Stimulated activated CD4-positive, alpha-beta T cell treated with anti-CD3 and anti-CD28 coated beads, Interleukin-4, amount 100 ng/mL, for 1 hour (primary cell): ENCODE measurements around the gene ZNF619.
"Not testable (repeated sequence)": the region's sequence is repeated elsewhere in the genome, so short reads cannot be mapped to it uniquely, and the experiment has no call there.

ENCODE experiments used
- DNase-seq: peaks from one replicate; pipeline ENCODE4 v3.0.0-alpha.2; 2020

ZNF619 gene

DNA sequence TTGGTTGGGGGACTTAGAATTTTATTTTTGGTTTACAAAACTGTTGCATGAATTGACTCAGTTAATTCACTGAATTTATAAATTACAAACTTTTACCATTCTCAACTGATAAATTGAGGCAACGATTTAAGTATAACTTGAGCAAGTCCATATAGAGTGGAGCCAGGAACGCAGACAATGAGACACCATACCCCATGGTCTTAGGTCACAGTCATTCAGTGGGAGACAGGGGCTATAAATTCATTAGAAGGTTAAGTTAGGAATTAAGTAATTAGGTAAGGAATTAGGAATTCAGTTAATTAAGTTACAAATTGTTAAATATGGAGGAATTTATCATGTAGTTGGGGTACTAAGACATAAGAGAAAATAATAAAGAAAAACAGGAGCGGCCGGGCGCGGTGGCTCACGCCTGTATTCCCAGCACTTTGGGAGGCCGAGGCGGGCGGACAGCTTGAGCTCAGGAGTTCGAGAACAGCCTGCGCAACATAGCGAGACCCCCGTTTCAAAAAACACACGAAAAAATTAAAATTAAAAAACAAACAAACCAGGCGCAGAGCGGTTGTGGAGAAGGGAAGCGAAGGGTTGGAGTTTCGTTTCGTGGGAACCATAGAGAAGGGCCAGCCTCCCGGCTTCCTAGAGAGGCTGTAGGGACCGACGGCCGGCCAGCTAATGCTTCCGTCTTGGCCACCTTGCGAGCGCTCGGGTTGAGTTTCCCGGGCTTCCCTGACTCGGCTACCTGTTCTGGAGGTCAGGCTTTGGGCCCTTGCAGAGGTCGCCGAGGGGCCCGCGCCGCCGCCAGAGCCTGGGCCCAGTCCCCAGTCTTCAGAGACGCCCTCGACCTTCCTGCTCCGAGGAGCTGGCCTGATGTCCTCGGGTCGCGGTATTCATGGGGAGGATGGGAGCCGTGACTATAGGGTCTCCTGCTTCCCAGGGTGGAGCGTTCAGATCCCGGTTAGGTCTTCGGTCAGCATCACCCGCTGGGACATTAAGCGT, at the start of gene ZNF619:
TSS of gene ZNF619 (plus strand) at position 645 of the 993 bp plus-strand sequence. CDS start 858 bp downstream, outside the sequence.
- peak; percentile 54 for DNase-seq

DNA sequence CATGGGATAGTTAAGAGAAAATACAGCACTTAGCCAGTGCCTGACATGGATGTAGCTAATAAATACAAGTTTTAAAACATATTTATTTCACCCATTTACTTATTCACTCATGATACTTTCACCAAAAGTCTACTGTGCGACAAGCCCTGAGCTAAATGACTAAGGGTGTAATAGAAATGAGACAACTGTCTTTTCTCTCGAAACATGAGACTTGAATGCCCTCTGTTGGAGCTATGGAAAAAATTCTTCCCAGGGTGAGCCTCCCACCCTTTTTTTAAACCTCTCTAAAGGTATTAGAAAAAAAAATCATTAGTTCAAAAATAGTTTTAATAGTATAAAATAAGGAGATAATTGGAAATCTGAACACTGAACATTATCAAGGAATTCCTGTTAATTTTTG, 44.1 kb upstream of the ZNF619 start:
- no peak for DNase-seq

DNA sequence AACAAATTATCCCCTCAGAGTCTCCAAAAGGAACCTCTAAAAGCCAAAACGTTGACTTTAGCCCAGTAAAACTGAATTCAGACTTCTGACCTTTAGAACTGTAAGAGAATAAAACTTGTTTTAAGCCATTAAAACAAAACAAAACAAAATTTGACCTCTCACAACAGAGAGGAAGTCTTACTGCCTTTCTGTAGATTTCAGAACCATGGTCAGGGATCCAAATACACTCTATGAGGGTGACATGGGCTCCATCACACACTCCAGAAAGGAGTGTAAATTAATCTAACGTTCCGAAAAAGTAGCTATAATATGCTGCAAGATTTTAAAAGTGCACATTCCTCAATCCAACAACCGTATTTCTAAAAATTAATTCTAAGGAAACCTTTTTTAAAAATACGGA, 39.0 kb upstream of the ZNF619 start:
- DNase-seq = no peak

DNA sequence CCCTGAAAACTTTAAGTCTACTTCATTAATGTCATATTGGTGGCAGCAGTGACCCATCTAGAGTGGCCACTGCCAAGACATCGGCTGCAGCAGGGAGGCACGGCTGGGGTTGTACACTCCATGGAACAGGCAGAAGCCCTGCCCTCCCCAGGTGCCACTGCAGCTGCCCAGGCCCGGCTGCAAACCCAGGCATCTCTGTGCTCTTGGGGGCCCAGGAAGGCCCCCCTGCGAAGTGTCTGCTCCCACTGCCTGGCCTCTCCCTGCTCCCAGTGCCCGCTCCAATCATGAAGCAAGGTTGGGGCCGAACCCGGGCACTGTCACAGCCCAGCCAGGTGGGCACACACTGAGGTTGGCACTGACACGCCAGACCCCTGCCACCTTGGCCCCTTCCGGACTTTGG, 31.9 kb upstream of the ZNF619 start:
- DNase-seq = no peak

DNA sequence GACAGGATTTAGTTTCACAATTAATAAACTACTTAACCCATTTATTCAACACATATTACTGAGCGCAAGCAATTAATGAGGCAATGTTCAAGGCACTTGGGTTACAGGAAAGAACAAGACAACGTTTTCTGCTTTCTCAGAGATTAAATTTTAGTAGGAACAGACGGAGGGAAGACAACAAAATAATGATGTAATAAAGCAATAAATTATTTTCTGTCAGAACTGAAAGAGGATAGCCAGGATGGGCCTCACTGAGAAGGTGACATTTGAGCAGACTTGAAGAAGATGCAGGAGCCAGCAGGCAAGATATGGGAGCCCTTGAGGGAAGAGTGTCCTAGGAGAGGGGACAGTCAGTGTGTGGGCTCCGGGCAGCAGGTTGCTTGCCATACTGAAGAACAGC, 31.0 kb upstream of the ZNF619 start:
- no peak for DNase-seq

DNA sequence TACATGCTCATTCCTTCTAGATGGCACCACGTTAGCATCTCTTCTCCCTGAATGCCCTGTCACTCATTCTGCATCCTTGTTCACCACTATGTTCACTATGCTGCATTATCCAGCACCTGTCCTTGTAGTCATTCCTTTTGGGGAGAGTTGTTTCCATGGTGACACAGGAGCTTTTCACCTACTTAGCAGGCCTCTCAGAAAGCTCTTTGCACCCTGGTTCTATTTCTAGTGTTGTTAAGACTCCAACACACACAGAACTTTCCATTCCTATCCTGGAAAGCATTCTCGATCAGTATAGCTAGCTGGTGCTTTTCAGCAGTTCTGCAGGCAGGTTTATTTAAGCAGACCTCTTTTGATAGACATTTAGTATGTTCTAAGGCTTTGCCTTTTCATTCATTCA, 26.5 kb upstream of the ZNF619 start:
- DNase-seq = no peak

DNA sequence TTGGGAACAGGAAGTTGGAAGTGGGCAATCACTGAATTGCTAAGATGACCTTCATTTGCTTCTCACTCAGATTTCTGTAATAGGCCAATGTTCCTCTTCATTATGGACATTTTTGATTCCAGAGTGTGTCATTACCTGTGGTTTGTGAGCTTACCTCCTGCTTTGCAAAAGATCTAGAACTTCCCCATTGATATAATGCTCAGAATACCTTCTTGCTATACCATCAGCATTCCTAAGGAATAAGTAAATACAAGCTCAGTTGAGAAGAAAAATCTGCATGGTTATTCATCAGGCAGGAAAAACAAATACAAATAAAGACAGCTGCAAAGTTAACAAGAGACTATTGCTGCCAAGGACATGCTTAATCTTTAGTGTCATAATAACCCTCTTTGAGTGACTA, 25.4 kb upstream of the ZNF619 start:
- DNase-seq = no peak

DNA sequence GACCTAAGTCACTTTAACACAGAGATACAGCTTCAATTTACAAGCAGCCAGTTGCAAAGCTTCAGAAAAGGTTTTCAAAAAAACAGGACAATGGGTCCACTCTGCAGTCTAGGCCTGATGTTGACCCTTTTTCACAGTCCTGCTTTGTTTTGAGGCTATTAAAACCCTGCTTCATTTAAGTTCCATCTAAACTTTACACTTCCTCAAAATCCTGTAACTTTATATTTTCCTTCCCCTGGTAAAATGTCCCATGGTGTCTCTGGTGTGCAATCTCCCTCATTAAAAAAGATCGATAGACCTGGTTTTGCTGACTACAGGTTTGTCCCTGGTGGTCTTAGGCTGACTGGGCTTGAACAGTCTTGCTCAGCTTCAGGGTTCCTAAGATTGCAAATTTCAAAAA, 24.9 kb upstream of the ZNF619 start:
- DNase-seq = no peak

DNA sequence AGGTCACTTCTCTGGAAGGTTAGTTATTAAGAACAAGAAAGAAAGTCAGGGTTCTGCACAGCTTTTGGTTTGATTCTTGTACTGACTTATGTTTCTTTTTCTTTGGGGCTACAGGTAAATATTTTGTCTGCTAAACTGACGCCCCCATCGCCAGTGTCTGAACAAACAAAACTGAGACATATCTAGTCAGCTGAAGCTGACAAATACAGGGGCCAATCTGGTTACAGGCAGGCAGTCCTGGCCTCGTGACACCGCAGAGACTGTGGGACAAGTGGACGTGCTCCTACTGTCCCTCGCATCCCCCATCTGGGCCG, 24.4 kb upstream of the ZNF619 start:
- DNase-seq = no peak

DNA sequence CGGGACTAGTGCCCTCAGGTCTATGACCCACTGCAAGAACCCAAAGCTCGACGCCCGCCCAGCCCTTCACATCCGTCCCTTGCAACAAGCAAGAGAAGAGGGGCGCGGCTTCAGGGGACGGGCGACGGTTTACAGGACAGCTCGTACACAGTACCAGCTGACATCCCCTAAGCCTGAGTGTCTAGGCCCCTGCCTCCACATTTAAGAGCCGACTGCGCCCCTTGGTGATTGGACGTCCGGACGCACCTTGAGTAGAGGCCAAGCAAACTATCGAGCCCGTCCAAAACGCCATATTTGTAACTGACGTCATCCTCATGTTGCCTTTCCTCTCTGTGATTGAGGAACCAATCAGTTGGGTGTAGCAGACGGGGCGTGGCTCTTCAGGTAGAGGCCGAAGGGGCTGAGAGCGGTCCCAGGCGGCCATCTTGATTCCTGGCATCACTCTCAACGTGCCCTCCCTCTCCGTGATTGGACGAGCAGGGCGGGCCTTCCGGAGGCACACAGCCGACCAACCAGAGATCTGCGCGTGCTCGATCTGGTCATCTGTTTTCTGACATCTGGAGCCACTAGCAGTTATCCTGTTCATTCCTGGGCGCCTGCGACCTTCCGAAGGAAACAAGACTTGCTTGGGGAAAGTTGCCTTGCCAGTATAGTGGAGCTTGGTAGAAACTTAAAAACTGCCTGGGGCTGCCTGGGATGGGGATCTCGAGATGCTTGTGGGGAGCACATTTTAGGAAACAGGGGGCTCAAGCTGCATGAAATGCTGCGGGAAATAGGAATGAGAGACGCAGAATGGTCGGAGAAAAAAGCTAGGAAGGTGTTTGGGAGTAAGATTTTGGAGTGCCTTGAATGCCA, 23.8 kb upstream of the ZNF619 start:
- peak; percentile 94 for DNase-seq

DNA sequence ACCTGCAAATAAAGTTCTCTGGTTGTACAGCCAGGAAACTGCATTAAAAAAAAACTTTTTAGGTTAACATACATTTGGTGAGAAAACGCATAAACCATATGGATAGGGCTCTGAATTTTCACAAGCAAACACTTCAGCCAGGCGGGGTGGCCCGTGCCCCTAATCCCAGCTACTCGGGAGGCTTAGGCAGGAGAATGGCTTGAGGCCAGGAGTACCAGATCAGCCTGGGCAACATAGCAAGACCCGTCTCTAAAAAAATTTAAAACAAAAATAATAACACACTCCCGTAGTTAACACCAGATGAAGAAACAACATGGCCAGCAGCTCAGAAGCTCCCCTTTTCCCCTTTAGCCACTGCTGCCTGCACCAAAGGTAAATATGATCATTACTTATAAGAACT, 23.0 kb upstream of the ZNF619 start:
- no peak for DNase-seq

DNA sequence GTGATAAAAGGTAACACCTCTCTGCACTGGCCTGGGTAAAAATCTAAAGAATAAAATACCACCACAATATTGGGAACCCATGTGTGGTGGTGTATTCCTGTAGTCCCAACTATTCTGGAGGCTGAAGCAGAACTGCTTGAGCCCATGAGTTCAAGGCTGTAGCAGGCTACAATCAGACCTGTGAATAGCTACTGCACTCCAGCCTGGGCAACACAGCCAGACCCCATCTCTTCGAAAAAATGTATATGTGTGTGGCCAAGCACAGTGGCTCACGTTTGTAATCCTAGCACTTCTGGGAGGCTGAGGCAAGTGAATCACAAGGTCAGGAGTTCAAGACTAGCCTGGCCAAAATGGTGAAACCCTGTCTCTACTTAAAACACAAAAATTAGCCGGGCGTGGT, 21.6 kb upstream of the ZNF619 start:
- no peak for DNase-seq

DNA sequence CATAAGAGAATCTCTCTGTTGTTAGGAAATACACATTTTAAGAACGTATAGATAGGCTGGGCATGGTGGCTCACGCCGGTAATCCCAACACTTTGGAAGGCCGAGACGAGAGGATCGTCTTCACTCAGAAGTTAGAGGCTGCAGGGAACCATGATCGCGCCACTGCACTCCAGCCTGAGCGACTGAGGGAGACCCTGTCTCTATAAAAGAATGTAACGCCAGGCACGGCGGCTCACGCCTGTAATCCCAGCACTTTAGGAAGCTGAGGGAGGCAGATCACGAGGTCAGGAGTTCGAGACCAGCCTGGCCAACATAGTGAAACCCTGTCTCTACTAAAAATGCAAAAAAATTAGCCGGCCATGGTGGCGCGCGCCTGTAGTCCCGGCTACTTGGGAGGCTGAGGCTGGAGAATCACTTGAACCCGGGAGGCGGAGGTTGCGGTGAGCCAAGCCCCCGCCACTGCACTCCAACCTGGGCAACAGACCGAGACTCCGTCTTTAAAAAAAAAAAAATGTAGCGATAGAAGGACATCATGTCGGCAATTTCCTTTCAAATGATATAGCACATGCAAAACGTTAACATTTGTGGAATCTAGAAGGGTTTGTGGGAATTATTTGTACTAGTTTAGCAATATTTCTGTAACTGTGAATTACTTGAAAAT, 20.5 kb upstream of the ZNF619 start:
- no peak for DNase-seq

DNA sequence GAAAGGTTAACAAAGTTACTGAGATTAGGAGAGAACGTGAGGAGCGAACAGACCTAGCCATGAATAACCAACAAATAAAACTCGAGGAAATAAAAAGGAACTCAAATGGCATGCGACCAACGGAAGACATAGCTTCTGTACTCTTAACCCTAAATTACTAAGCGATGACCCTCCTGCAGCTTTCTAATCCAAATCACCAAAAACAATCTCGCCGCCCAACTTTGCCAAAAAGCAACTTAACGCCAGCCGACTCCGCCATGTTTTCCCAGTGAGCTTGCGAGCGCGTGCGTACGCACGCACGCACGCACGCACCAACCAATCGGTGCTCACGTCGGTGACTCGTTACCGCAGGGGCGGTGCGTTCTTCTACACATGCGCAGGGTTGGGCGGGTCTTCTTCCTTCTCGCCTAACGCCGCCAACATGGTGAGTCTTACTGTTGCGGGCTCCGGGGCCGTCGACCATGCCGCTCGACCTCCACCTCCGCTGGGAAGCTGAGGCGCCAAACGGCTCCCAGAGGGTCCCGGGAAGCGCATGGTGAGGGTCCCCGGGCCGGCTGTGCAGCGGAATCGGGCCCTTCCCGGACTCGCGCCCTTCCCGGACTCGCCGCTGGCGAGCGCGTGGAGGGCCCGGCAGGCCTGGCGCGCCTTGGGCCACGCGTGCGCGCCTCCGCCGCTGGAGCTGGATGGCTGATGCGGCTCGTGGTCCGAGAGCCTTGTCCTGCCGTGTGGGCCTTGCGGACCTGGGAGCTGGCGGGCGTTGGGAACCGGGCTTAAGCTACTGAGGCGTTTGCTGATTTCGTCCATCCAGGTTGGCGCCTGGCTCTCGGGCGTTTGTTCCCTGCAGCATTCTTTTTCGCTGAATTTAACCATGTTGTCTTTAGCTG, 19.7 kb upstream of the ZNF619 start, which contains the start of gene RPL14:
TSS of gene RPL14 (plus strand) at position 400 of the 884 bp plus-strand sequence. CDS start at position 533, 133 bp downstream.
- DNase-seq = peak; percentile 95

DNA sequence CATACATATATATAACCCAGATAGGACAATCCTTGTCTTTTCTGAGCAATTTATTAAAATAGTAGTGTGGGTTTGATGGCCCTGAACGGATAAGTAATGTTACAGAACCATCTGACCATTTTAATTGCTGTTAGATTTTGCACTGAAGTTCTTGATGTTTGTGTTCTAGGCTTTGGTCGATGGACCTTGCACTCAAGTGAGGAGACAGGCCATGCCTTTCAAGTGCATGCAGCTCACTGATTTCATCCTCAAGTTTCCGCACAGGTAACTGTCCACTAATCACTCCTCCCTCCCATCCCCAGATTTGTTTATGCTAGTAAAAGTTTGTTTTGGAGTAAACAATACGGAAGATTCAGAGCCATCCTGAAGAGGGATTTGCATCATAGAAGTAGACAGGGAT, 18.4 kb upstream of the ZNF619 start:
- no peak for DNase-seq

DNA sequence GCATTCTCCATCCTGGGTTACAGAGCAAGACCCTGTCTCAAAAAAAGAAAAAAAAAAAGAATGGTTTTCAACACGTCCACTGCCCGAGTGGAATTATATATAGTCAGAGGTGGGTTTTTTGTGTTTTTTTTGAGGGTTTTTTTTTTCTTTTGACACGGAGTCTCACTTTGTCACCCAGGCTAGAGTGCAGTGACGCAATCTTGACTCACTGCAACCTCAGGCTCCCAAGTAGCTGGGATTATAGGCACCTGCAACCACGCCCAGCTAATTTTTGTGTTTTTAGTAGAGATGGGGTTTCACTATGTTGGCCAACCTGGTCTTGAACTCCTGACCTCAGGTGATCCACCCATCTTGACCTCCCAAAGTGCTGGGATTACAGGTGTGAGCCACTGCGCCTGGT, 16.4 kb upstream of the ZNF619 start:
- DNase-seq = not testable (repeated sequence)

DNA sequence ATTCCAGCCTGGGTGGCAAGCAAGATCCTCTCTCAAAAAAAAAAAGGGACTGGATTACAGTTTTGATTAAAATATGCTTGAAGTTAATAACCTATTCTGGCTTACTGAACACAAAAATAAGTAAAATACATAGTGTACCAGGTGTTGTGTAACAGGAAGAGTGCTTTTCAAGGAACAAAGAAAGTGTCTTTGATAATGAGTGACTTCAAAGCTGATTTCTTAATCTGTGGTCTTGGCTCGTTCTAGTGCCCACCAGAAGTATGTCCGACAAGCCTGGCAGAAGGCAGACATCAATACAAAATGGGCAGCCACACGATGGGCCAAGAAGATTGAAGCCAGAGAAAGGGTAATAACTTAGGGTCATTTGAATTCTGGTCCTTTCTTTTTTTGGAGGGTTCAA, 15.8 kb upstream of the ZNF619 start:
- no peak for DNase-seq

DNA sequence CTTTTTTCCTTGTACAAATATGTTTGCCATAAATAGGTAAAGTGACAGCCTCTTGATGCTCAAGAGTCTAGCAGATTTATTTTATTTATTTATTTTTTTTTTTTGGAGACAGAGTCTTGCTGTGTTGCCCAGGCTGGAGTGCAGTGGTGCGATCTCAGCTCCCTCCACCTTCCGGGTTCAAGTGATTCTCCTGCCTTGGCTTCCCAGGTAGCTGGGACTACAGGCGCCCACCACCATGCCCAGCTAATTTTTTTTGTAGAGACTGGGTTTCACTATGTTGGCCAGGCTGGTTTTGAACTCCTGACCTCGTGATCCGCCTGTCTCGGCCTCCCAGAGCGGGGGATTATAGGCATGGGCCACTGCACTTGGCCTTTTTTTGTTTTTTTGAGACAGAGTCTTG, 14.1 kb upstream of the ZNF619 start:
- not testable (repeated sequence) for DNase-seq

DNA sequence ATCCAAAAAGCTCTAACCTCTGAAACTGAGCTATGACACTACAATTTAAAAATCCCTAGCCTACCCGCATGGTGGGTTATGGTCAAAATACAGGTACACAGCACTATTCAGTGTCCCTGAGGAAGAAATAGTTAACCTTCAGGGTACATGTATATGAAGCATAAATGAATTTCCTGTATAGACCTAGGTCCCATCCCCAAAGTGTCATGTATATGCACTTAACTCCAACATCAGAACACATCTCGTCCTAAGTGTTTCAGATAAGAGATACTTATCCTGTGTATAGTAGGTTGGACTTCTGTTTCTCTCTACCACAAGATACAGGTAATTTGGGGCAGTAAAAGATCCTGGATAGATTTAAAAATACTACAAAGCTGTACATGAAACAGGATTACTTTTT, 13.3 kb upstream of the ZNF619 start:
- no peak for DNase-seq

DNA sequence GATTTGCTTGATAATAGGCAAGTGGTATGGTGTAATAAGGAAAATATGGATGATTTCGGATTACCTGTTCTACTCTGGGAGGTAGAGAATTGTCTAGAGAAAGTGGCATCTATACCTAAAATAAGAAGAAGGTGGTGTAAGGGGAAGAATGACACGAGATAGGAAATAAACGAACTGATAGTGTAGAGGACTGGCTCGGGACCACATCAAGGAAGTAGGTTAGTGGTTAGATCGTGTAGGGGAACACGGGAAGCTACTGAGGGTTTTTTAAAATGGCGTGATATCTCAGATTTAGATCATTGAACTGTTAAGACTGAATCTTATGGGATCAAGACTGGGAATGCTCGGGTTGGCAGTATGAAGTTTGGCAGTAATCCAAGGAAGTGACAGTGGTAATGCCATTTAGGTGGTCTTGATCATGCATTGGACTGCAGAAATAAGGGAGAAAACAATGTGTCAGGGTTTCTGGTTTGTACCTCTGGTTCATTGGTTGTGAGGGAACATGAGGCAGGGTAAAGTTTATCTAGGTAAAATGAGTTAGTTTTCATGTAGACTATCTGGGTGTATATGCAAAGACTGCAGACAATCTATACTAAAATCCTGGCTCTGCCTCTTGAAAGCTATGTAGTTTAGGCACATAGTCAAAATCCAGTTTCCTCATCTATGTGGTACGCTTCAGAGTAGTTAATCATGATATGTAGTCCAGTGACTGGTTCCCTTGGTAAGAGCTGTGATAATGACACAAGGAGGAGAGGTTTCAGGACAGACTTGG, 12.4 kb upstream of the ZNF619 start:
- no peak for DNase-seq

DNA sequence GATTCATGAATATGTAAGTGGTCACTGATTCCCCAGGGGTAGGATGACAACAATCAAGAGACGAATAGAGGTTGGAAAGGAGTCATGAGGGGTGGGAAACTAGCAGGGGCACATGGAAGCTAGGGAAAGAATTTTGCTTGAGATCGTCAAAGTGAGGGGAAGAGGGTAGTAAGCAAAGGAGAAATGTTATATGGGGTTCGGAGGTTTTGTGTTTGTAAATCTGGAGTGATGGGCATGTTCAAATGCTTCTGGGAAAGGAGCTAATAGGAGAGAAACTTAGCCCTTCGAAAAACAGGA, 11.9 kb upstream of the ZNF619 start:
- no peak for DNase-seq

DNA sequence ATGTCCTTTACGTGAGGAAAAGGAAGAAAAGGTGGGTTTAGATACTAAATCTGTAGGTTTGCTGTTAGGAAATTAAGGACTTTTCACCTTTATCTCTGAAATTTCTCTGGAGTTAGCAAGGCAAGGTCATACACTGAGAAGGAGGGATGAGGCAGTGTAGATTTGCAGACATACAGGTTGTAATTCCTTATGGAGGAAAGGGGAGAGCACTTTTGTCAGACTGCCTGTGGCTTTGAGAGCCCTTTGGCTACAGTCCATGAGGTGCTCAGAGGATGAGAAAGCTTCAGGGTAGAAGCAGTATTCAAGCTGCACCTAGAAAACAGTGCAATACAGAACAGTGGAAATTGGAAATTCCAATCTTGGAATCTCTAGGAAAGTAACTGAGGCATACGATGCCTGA, 11.5 kb upstream of the ZNF619 start:
- DNase-seq = no peak
